GM19468 (cell line): Measurements from ENCODE around the gene ANAPC2.

Source experiments
- ATAC-seq: cut with Tn5 transposase; IDR thresholded peaks from one replicate; pipeline ENCODE4 v1.9.1; 2021; ENCODE audit warnings: mild to moderate bottlenecking, moderate library complexity, moderate number of reproducible peaks; ENCODE audit not compliant: unreplicated experiment; ENCODE audit errors: extremely low read depth

The ANAPC2 gene

DNA sequence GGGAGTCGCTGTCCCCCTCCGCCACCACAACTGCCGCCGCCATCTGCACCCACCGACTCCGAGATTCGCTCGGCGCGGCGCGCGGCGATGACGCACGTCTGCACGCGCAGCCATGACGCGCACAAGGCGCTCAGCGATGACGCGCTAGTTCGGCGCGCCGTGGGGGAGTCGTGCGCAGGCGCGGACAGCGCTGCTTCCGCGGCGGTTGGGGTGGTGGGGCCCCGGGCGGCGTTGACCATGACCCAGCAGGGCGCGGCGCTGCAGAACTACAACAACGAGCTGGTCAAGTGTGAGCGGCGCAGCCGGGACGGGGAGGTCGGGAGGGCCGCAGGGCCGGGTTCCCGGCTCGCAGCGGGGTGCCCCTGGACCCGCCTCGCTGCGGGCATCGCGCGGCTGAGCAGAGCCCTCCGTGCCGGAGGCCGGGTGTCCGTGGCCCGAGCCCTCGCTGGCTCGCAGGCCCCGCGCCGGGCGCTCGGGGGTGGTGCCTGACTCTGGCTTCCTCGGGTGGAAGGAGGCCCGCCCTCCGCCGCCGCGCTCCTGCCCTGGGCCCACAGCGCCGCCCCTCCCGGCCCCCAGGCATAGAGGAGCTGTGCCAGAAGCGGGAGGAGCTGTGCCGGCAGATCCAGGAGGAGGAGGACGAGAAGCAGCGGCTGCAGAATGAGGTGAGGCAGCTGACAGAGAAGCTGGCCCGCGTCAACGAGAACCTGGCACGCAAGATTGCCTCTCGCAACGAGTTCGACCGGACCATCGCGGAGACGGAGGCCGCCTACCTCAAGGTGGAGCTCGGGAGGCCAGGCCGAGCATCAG is at the start of gene ANAPC2, which contains the start of gene SSNA1:
Gene ANAPC2, minus strand, starts transcription at position 71 of the 807 bp plus-strand sequence. Its CDS starts 28 bp downstream, at position 43.
Gene SSNA1, plus strand, starts transcription at position 187 of the 807 bp plus-strand sequence. Its CDS starts 51 bp downstream, at position 238.
- peak; percentile 62 for ATAC-seq

DNA sequence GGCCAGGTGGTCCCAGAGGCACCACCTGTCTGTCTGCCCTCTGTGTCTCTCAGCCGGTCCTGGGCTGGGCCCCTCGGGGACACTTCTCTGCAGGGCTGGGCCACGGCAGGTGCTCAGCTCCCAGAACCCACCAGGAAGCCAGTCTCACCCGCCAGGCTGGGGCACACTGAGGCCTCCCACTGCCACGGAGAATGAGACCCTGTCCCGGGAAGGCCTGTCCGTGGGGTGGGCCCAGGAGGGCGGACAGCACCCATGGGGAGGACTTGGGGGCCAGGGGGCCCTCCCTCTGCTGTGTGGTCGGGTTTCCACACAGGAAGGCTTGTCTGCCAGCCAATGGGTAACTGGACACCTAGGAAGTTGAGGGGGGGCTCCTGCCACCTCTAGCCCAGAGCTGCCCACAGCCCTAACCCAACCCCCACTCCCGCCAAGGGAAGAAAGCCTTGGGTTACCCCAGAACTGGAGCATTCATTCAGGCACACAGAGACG is 48.6 kb upstream of the ANAPC2 start:
- no peak for ATAC-seq

- no peak for ATAC-seq
Observed at GRCh38 chr9:137236238-137236935, 48.0 kb upstream of the ANAPC2 start.

- ATAC-seq = no peak
Observed at GRCh38 chr9:137235424-137236237, 47.3 kb upstream of the ANAPC2 start.

- no peak for ATAC-seq
Observed at GRCh38 chr9:137234758-137235423, 46.5 kb upstream of the ANAPC2 start.

- no peak for ATAC-seq
Observed at GRCh38 chr9:137234055-137234697, 45.8 kb upstream of the ANAPC2 start.

- no peak for ATAC-seq
Observed at GRCh38 chr9:137233143-137233980, 45.0 kb upstream of the ANAPC2 start.

- no peak for ATAC-seq
Observed at GRCh38 chr9:137232510-137232909, 44.1 kb upstream of the ANAPC2 start.

GRCh38 chr9:137232101-137232500 is 43.7 kb upstream of the ANAPC2 start:
- ATAC-seq = no peak

GRCh38 chr9:137231372-137232039 is 43.1 kb upstream of the ANAPC2 start:
- no peak for ATAC-seq

DNA sequence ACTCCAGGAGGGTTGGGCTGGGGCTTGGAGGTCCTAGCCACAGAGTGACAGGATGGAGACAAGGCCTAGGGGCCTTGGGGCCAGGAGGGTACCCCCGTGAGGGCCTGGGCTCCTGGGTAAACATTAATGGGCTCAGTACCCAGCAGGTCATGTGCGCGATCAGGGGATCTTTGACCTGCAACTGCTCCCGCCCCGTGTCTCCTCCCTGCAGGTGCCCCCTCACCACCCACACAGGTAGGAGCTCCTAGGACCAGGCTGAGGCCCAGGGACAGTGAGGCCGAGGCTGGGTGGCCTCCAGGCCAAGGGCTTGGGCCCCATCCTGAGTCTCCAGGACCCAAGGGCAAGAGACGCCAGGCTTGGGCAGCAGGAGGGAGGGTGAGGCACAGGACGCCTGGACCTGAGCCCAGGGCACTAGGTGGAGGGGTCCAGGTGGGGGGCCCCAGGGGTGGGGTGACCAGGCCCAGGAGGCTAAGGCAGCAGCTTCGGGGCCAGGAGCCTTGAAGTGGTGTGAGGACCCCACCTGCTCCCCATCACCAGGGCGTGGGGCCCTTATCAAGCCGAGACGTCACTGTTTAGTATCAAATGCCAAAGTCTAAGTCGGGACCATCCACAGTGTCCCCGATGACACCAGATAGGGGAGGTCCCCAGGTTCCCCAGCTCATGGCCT is 42.5 kb upstream of the ANAPC2 start, which contains the start of gene SLC34A3:
Gene SLC34A3, plus strand, starts transcription at position 197 of the 667 bp plus-strand sequence. CDS start 802 bp downstream, outside the sequence.
- ATAC-seq = no peak

GRCh38 chr9:137229903-137230704 is 41.7 kb upstream of the ANAPC2 start:
- ATAC-seq = no peak

DNA sequence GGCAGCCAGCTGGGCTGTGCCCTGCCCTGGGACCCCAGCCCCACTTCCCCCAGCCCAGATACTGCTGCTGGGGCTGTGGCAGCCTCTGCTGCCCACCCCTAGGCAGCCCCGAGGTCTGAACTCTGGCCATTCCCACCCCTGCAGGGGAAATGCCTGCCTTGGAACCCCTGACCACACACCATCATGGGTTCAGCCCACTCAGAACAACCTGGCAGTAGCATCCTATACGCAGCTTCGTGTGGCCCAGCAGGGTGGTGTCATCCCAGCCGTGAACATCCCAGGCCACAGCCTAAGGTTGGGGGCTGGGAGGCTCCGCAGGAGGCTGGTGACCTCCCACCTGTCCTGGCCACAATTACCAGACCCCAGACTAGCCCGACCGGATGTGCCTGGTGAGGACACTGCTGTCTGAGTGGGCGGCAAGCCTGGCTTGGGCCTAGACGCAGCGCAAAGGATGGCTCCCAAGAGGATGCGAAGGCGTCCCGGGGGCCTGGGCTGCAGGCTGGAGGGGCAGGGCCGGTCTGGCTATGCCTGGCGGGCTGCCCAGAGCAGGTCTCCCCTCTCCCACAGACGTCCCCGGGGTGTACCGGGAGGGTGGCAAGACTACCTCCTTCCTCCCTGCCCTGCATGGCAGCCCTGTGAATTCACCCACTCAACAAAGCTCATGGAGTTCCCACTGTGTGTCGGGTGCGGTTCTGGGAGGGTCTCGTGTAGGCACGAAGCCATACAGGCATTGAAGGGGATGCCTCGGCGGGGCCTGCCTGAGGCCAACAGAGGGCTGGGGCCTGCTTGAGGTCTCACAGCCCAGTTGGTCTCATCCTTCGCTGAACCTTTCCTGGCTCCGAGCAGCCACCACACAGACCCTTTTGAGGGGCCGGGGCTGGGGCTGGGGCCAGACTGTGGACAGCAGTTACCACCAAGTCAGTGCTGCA is 40.9 kb upstream of the ANAPC2 start:
- ATAC-seq = no peak

DNA sequence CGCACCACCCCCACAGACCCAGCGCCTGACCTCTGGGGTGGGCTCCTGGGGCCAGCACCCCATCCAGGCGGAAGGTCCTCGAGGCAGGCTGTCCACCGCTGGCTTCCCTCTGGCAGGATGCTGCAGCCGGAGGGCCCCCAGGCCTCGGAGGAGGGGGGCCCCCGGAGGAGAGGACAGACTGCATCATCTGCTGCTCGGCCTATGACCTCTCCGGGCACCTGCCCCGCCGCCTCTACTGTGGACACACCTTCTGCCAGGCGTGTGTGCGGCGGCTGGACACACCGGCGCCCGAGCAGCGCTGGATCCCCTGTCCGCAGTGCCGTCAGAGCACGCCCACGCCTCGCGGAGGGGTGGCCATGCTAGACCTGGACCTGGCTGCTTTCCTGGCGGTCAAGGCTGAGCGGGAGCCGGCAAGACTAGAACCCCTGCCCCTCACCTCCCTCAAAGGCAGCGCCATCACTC is 40.2 kb upstream of the ANAPC2 start:
- no peak for ATAC-seq

GRCh38 chr9:137227853-137228505 is 39.6 kb upstream of the ANAPC2 start:
- ATAC-seq = no peak
